HG02970 (cell line): ENCODE results near the gene PLA2G4C.
"Not testable (repeated sequence)": the region's sequence is repeated elsewhere in the genome, so short reads cannot be mapped to it uniquely, and the experiment has no call there.

Source experiments
- ATAC-seq: cut with Tn5 transposase; IDR thresholded peaks from one replicate; pipeline ENCODE4 v1.9.1; 2021; ENCODE audit warnings: mild to moderate bottlenecking, moderate library complexity, moderate number of reproducible peaks; ENCODE audit not compliant: unreplicated experiment, low FRiP score

PLA2G4C gene

GRCh38 chr19:48113190-48113917, 2.7 kb upstream of the PLA2G4C start:
- no peak for ATAC-seq

- no peak for ATAC-seq
Measured at GRCh38 chr19:48111280-48111679, 663 bp upstream of the PLA2G4C start.

- ATAC-seq: no peak
Measured at GRCh38 chr19:48108997-48109782, 1.4 kb downstream of the PLA2G4C start.

- no peak for ATAC-seq
Measured at GRCh38 chr19:48103922-48104321, 6.7 kb downstream of the PLA2G4C start.

GRCh38 chr19:48102870-48103751, 7.5 kb downstream of the PLA2G4C start:
- ATAC-seq: no peak

- ATAC-seq: no peak
Measured at GRCh38 chr19:48095612-48096175, 14.9 kb downstream of the PLA2G4C start.

GRCh38 chr19:48094855-48095203, 15.8 kb downstream of the PLA2G4C start:
- no peak for ATAC-seq

GRCh38 chr19:48094129-48094854, 16.3 kb downstream of the PLA2G4C start:
- ATAC-seq: no peak

- not testable (repeated sequence) for ATAC-seq
Measured at GRCh38 chr19:48091111-48091718, 19.4 kb downstream of the PLA2G4C start.

GRCh38 chr19:48090281-48090802, 20.3 kb downstream of the PLA2G4C start:
- no peak for ATAC-seq

- not testable (repeated sequence) for ATAC-seq
Measured at GRCh38 chr19:48088991-48089390, 21.6 kb downstream of the PLA2G4C start.

GRCh38 chr19:48085904-48086864, 24.4 kb downstream of the PLA2G4C start:
- no peak for ATAC-seq

GRCh38 chr19:48085076-48085475, 25.5 kb downstream of the PLA2G4C start:
- no peak for ATAC-seq

- ATAC-seq: no peak
Measured at GRCh38 chr19:48081106-48081505, 29.5 kb downstream of the PLA2G4C start.

GRCh38 chr19:48070177-48070769, 40.3 kb downstream of the PLA2G4C start:
- ATAC-seq: not testable (repeated sequence)

GRCh38 chr19:48069435-48069834, 41.2 kb downstream of the PLA2G4C start:
- ATAC-seq: no peak

- no peak for ATAC-seq
Measured at GRCh38 chr19:48064509-48064908, 46.1 kb downstream of the PLA2G4C start.
